HEK293 (cell line): ENCODE results near the gene PON1.

Source experiments
- CTCF ChIP-seq: fragments of 450-650 bp; formaldehyde crosslinking; IDR thresholded peaks from 2 replicates; pipeline ENCODE4 v1.5.1; 2016; ENCODE audit warnings: missing biosample characterization, missing genetic modification characterization
- PBX3 ChIP-seq: sonication (generic); formaldehyde crosslinking; IDR thresholded peaks from 2 replicates; pipeline ENCODE4 v1.8.1; 2022; ENCODE audit warnings: mild to moderate bottlenecking, moderate library complexity, missing genetic modification reagents
- SALL2 ChIP-seq: fragments of 450-650 bp; formaldehyde crosslinking; IDR thresholded peaks from 2 replicates; pipeline ENCODE4 v1.5.0; 2017; ENCODE audit warnings: missing biosample characterization, mild to moderate bottlenecking, missing genetic modification characterization, borderline replicate concordance
- ZNF114 ChIP-seq: fragments of 450-650 bp; formaldehyde crosslinking; IDR thresholded peaks from 2 replicates; pipeline ENCODE4 v1.5.0; 2017; ENCODE audit warnings: missing biosample characterization, missing genetic modification characterization
- ZNF704 ChIP-seq: fragments of 450-650 bp; formaldehyde crosslinking; IDR thresholded peaks from 2 replicates; pipeline ENCODE4 v1.5.1; 2016; ENCODE audit warnings: missing biosample characterization, missing genetic modification characterization

DNA sequence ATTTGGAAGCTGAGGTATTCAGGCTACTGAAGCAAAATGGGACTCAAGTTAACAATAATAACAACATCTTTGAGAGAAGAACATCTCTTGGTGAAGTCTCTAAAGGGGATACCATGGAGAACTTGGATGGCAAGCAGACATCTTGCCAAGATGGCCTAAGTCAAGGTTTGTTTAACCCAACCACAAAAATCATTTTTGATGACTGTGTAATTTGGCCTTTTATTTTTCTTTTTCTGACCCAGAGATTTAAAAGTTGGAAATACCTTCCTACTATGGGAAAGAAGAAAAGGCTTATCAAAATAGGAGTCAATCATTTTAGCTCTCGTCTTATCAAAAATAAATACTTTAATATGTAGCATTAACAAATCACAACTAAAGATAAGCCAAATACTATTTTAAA lies 72.4 kb downstream of the PON1 start:
- TF ChIP-seq ZNF114 (tag by site-specific recombination) (no peak), CTCF (tag by site-specific recombination) (no peak), ZNF704 (tag by site-specific recombination) (no peak), PBX3 (no peak), SALL2 (tag by site-specific recombination) (no peak)
